SK-N-SH (cell line): ENCODE data around the gene VSIG8. TPM values are rescaled to one million over a fixed set of nuclear protein-coding genes. Genes with fewer than 3 reads are reported as not detected.

Experiments
- CTCF ChIA-PET: fragments of 300-600, 350-600 bp; formaldehyde crosslinking; extraction: SDS; loops from one replicate; lab custom pipeline; 2021; lab: Yijun Ruan, JAX
- POLR2A ChIA-PET: fragments of 350-600 bp; sonication (Branson Sonifier 250); formaldehyde crosslinking; extraction: SDS; loops from one replicate; lab custom pipeline; 2020; ENCODE audit warnings: antibody characterized with exemption, inconsistent platforms; lab: Yijun Ruan, JAX
- DNase-seq: peaks from one replicate; pipeline ENCODE4 v3.0.0; 2012
- H2AFZ ChIP-seq: fragments of 200-600 bp; sonication (generic); 2 replicates; pipeline ENCODE4 v1.8.1; 2016; ENCODE audit warnings: antibody characterized with exemption, mild to moderate bottlenecking, low read depth
- H3F3A ChIP-seq: fragments of 200-600 bp; sonication (generic); replicated peaks from 2 replicates; pipeline ENCODE3; 2016; ENCODE audit warnings: antibody characterized with exemption, mild to moderate bottlenecking; ENCODE audit not compliant: insufficient read depth
- H3K27ac ChIP-seq, 2 experiments: fragments of 200-500 bp in 1 of 2; fragments of 200-600 bp in 1 of 2; sonication (Bioruptor generic) in 1 of 2; sonication (generic), shearing (Covaris generic) in 1 of 2; 2 replicates each; pipeline versions ENCODE4 v1.5.1 to v1.6.1; 2014 to 2016; ENCODE audit warnings: low read depth in 2 of 2, inconsistent platforms in 1 of 2, low read length in 1 of 2, mild to moderate bottlenecking in 1 of 2, mixed read lengths in 1 of 2
- H3K27me3 ChIP-seq: fragments of 200-600 bp; sonication (generic), shearing (Covaris generic); 2 replicates; pipeline ENCODE4 v1.6.1; 2016; ENCODE audit warnings: mixed run types; ENCODE audit not compliant: insufficient read depth
- H3K36me3 ChIP-seq, 2 experiments: fragments of 200-500 bp in 1 of 2; fragments of 200-600 bp in 1 of 2; sonication (Bioruptor generic) in 1 of 2; sonication (generic) in 1 of 2; replicated peaks in 1 of 2; 2 replicates each; pipeline versions ENCODE3 to v1.5.1; 2014 to 2016; ENCODE audit warnings: low read length in 1 of 2, mild to moderate bottlenecking in 1 of 2; ENCODE audit not compliant: insufficient read depth in 2 of 2, control insufficient read depth in 1 of 2
- H3K4me1 ChIP-seq, 2 experiments: fragments of 200-500 bp in 1 of 2; fragments of 200-600 bp in 1 of 2; sonication (Bioruptor generic) in 1 of 2; sonication (generic), shearing (Covaris generic) in 1 of 2; 2 replicates each; pipeline versions ENCODE4 v1.5.1 to v1.6.1; 2014 to 2016; ENCODE audit warnings: low read depth in 1 of 2, low read length in 1 of 2, mixed run types in 1 of 2; ENCODE audit not compliant: insufficient read depth in 2 of 2, control insufficient read depth in 1 of 2
- H3K4me2 ChIP-seq: fragments of 200-600 bp; sonication (generic), shearing (Covaris generic); 2 replicates; pipeline ENCODE4 v1.6.1; 2017; ENCODE audit warnings: mixed run types
- H3K4me3 ChIP-seq, 2 experiments: fragments of 200-500 bp in 1 of 2; fragments of 200-600 bp in 1 of 2; sonication (Bioruptor generic) in 1 of 2; sonication (generic), shearing (Covaris generic) in 1 of 2; 2 replicates each; pipeline versions ENCODE4 v1.5.1 to v1.8.1; 2014 to 2016; ENCODE audit warnings: low read depth in 2 of 2, inconsistent platforms in 1 of 2, low read length in 1 of 2, mild to moderate bottlenecking in 1 of 2, mixed read lengths in 1 of 2, moderate library complexity in 1 of 2
- H3K79me2 ChIP-seq: fragments of 200-600 bp; sonication (generic); 2 replicates; pipeline ENCODE4 v1.8.1; 2017; ENCODE audit warnings: mild to moderate bottlenecking; ENCODE audit not compliant: insufficient read depth
- H3K9ac ChIP-seq: fragments of 200-600 bp; sonication (generic); 2 replicates; pipeline ENCODE4 v1.6.1; 2017; ENCODE audit warnings: mixed run types
- H3K9me2 ChIP-seq: fragments of 200-600 bp; sonication (generic); 2 replicates; pipeline ENCODE4 v1.6.1; 2017; ENCODE audit warnings: mixed run types
- H3K9me3 ChIP-seq: fragments of 200-600 bp; sonication (generic); 2 replicates; pipeline ENCODE4 v1.6.1; 2017; ENCODE audit warnings: mixed run types, mild to moderate bottlenecking, moderate library complexity
- H4K20me1 ChIP-seq: fragments of 200-600 bp; sonication (generic); 2 replicates; pipeline ENCODE4 v1.6.1; 2017; ENCODE audit warnings: mild to moderate bottlenecking, mixed run types; ENCODE audit not compliant: insufficient read depth
- CHD2 ChIP-seq: fragments of 150-350 bp; IDR thresholded peaks from 2 replicates; pipeline ENCODE4 v1.6.1; 2018; ENCODE audit warnings: low read length; ENCODE audit not compliant: partially characterized antibody
- EP300 ChIP-seq, 2 experiments: IDR thresholded peaks; 2 replicates each; pipeline versions ENCODE4 v1.4.0 to v1.6.1; 2012; ENCODE audit warnings: borderline replicate concordance in 1 of 2, low read depth in 1 of 2, low read length in 1 of 2
- EZH2phosphoT487 ChIP-seq: fragments of 200-600 bp; sonication (generic); IDR thresholded peaks from 2 replicates; pipeline ENCODE4 v1.6.1; 2017; ENCODE audit warnings: low read depth, mixed run types, mild to moderate bottlenecking, antibody characterized with exemption, moderate library complexity, borderline replicate concordance
- JUND ChIP-seq: IDR thresholded peaks from 2 replicates; pipeline ENCODE4 v1.4.0; 2012
- MXI1 ChIP-seq: IDR thresholded peaks from 2 replicates; pipeline ENCODE4 v1.6.1; 2012; ENCODE audit warnings: mild to moderate bottlenecking, low read depth, low read length, improper control_type of control experiment
- NRF1 ChIP-seq: IDR thresholded peaks from 2 replicates; pipeline ENCODE4 v1.6.1; 2012; ENCODE audit warnings: low read depth, mild to moderate bottlenecking, low read length
- POLR2AphosphoS5 ChIP-seq: IDR thresholded peaks from 2 replicates; pipeline ENCODE4 v1.6.1; 2012; ENCODE audit warnings: low read depth, low read length
- RCOR1 ChIP-seq: fragments of 150-350 bp; IDR thresholded peaks from 2 replicates; pipeline ENCODE4 v1.6.1; 2017; ENCODE audit warnings: antibody characterized with exemption, low read length
- SMC3 ChIP-seq: IDR thresholded peaks from 2 replicates; pipeline ENCODE4 v1.6.1; 2012; ENCODE audit warnings: low read depth, low read length, improper control_type of control experiment
- TAF1 ChIP-seq: IDR thresholded peaks from 2 replicates; pipeline ENCODE4 v1.6.1; 2012; ENCODE audit warnings: low read depth, mild to moderate bottlenecking, low read length, moderate library complexity, borderline replicate concordance
- YY1 ChIP-seq: IDR thresholded peaks from 2 replicates; pipeline ENCODE4 v1.4.0; 2012; ENCODE audit warnings: low read depth, mild to moderate bottlenecking
- WGBS: methylation state at CpG from one replicate; pipeline ENCODE4 v1.1.6; 2017; ENCODE audit warnings: low lambda C conversion rate; 5-methylcytosine and 5-hydroxymethylcytosine counted together
- polyA plus RNA-seq, 3 experiments: library from polyadenylated mRNA; depleted of rRNA; stranded (reverse); fragments of >200 nt; gene quantifications; 2 replicates each; pipeline ENCODE4 v1.2.3, GENCODE V29; 2012
- TF ChIP-seq, protein P1 (sequence below): fragments of 200-600 bp; sonication (generic); IDR thresholded peaks from 2 replicates; pipeline ENCODE4 v1.6.1; 2017; ENCODE audit warnings: antibody characterized with exemption, mild to moderate bottlenecking, moderate library complexity
- TF ChIP-seq, protein P2 (sequence below): IDR thresholded peaks from 2 replicates; pipeline ENCODE4 v1.6.1; 2012; ENCODE audit warnings: mild to moderate bottlenecking, low read depth, low read length, moderate library complexity
- TF ChIP-seq, protein P3 (sequence below): IDR thresholded peaks from 2 replicates; pipeline ENCODE4; 2012
- TF ChIP-seq, protein P4 (sequence below): IDR thresholded peaks from 2 replicates; pipeline ENCODE4 v1.4.0; 2012; ENCODE audit warnings: low read depth

The VSIG8 gene
- polyA plus RNA-seq, 1 of the 3 experiments (the other 2 are of a cell fraction): not detected

DNA sequence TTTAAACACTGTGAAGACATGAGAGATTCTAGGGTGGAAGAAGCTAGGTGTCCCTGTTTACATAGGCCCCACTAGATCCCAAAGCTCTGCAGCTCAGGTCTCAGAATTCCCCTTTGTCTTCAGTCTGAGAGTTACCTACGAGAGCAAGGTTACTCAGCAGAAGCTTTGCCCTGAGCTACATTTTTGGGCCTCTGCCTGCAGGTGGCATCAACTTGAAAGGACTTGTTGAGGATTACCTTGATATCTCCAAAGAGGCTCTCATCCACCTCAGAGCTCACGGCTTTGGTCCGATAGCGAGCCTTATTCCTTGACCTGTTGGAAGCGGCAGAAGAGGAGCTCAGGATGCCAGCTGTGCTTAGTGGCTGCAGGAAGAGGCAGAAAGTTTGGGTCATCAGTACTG, 30.5 kb upstream of the VSIG8 start:
- Histone ChIP-seq H3K4me1 (peaks cover 13 to 32% of the 10 kb centered on the region in 2 experiments), H3K79me2 (no peaks in the 10 kb centered on the region), H3K36me3 (no peaks in the 10 kb centered on the region), H4K20me1 (no peaks in the 10 kb centered on the region)
- DNase-seq: no peak
- TF ChIP-seq EP300 (IDR thresholded peaks at IDR 0.05; ENCODE audit: borderline replicate concordance in 1 of 2, low read depth in 1 of 2, low read length in 1 of 2): no peak
- no peak for TF ChIP-seq POLR2AphosphoS5
- no peak for TF ChIP-seq JUND
- no peak for TF ChIP-seq RCOR1
- TF ChIP-seq, protein P1, sequence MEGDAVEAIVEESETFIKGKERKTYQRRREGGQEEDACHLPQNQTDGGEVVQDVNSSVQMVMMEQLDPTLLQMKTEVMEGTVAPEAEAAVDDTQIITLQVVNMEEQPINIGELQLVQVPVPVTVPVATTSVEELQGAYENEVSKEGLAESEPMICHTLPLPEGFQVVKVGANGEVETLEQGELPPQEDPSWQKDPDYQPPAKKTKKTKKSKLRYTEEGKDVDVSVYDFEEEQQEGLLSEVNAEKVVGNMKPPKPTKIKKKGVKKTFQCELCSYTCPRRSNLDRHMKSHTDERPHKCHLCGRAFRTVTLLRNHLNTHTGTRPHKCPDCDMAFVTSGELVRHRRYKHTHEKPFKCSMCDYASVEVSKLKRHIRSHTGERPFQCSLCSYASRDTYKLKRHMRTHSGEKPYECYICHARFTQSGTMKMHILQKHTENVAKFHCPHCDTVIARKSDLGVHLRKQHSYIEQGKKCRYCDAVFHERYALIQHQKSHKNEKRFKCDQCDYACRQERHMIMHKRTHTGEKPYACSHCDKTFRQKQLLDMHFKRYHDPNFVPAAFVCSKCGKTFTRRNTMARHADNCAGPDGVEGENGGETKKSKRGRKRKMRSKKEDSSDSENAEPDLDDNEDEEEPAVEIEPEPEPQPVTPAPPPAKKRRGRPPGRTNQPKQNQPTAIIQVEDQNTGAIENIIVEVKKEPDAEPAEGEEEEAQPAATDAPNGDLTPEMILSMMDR: no peak
- TF ChIP-seq MXI1: no peak
- TF ChIP-seq YY1: no peak
- TF ChIP-seq EZH2phosphoT487: no peak
- TF ChIP-seq CHD2: no peak
- no peak for TF ChIP-seq TAF1
- no peak for TF ChIP-seq SMC3
- TF ChIP-seq, protein P2, sequence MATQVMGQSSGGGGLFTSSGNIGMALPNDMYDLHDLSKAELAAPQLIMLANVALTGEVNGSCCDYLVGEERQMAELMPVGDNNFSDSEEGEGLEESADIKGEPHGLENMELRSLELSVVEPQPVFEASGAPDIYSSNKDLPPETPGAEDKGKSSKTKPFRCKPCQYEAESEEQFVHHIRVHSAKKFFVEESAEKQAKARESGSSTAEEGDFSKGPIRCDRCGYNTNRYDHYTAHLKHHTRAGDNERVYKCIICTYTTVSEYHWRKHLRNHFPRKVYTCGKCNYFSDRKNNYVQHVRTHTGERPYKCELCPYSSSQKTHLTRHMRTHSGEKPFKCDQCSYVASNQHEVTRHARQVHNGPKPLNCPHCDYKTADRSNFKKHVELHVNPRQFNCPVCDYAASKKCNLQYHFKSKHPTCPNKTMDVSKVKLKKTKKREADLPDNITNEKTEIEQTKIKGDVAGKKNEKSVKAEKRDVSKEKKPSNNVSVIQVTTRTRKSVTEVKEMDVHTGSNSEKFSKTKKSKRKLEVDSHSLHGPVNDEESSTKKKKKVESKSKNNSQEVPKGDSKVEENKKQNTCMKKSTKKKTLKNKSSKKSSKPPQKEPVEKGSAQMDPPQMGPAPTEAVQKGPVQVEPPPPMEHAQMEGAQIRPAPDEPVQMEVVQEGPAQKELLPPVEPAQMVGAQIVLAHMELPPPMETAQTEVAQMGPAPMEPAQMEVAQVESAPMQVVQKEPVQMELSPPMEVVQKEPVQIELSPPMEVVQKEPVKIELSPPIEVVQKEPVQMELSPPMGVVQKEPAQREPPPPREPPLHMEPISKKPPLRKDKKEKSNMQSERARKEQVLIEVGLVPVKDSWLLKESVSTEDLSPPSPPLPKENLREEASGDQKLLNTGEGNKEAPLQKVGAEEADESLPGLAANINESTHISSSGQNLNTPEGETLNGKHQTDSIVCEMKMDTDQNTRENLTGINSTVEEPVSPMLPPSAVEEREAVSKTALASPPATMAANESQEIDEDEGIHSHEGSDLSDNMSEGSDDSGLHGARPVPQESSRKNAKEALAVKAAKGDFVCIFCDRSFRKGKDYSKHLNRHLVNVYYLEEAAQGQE: no peak
- TF ChIP-seq, protein P3, sequence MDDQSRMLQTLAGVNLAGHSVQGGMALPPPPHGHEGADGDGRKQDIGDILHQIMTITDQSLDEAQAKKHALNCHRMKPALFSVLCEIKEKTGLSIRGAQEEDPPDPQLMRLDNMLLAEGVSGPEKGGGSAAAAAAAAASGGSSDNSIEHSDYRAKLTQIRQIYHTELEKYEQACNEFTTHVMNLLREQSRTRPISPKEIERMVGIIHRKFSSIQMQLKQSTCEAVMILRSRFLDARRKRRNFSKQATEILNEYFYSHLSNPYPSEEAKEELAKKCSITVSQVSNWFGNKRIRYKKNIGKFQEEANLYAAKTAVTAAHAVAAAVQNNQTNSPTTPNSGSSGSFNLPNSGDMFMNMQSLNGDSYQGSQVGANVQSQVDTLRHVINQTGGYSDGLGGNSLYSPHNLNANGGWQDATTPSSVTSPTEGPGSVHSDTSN: no peak
- TF ChIP-seq NRF1: no peak
- TF ChIP-seq, protein P4, sequence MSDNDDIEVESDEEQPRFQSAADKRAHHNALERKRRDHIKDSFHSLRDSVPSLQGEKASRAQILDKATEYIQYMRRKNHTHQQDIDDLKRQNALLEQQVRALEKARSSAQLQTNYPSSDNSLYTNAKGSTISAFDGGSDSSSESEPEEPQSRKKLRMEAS: no peak
- TF ChIP-seq, all 33 proteins: peak for 0
- H3F3A ChIP-seq: peaks cover 9% of the 10 kb centered on the region
- H3K9me3 ChIP-seq: no peaks in the 10 kb centered on the region
- H3K27ac ChIP-seq: no peak overlapping the region
- no peaks in the 10 kb centered on the region for H3K9me2 ChIP-seq
- ChIA-PET POLR2A (no interaction called here), CTCF (interaction anchor here (0.9 to 14.6 kb wide), 23 partner anchors 12 to 760 kb away, joined by 3 to 533 read pairs (median 6); partner anchors contain the start of genes DUSP23, FCRL6, IGSF9 and TAGLN2)
- no peak overlapping the region for H2AFZ ChIP-seq
- H3K4me2 ChIP-seq: no peak overlapping the region
- H3K27me3 ChIP-seq: no peaks in the 10 kb centered on the region
- no peak overlapping the region for H3K4me3 ChIP-seq
- no peak overlapping the region for H3K9ac ChIP-seq
- 93% methylated on average over 5 of the region's 5 CpGs for WGBS
